ENCODE data around the gene PCDH17.

GRCh38 chr13:57739089-57739488, 107.5 kb downstream of the PCDH17 start:
- no peak for TF ChIP-seq EZH2 (IDR thresholded peaks at IDR 0.05; ENCODE audit: borderline replicate concordance, low read length)
- TF ChIP-seq, protein P1, sequence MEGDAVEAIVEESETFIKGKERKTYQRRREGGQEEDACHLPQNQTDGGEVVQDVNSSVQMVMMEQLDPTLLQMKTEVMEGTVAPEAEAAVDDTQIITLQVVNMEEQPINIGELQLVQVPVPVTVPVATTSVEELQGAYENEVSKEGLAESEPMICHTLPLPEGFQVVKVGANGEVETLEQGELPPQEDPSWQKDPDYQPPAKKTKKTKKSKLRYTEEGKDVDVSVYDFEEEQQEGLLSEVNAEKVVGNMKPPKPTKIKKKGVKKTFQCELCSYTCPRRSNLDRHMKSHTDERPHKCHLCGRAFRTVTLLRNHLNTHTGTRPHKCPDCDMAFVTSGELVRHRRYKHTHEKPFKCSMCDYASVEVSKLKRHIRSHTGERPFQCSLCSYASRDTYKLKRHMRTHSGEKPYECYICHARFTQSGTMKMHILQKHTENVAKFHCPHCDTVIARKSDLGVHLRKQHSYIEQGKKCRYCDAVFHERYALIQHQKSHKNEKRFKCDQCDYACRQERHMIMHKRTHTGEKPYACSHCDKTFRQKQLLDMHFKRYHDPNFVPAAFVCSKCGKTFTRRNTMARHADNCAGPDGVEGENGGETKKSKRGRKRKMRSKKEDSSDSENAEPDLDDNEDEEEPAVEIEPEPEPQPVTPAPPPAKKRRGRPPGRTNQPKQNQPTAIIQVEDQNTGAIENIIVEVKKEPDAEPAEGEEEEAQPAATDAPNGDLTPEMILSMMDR (IDR thresholded peaks at IDR 0.05; ENCODE audit: low read length) = no peak

All from OCI-LY1 (cell line).